HCT116 (cell line): Measurements from ENCODE around the gene ARHGAP12.

Experiments
- EZH2 ChIP-seq: fragments of 200-600 bp; sonication (generic); IDR thresholded peaks from 2 replicates; pipeline ENCODE4 v1.6.1; 2017; ENCODE audit warnings: antibody characterized with exemption, mixed run types
- EZH2phosphoT487 ChIP-seq: fragments of 200-600 bp; IDR thresholded peaks from 2 replicates; pipeline ENCODE4 v1.6.1; 2018; ENCODE audit warnings: antibody characterized with exemption, borderline replicate concordance
- JUND ChIP-seq: IDR thresholded peaks from 2 replicates; pipeline ENCODE4 v1.6.1; 2012
- MAX ChIP-seq: IDR thresholded peaks from 2 replicates; pipeline ENCODE4 v1.6.1; 2012
- POLR2A ChIP-seq: IDR thresholded peaks from 2 replicates; pipeline ENCODE4 v1.7.0; 2011; ENCODE audit warnings: borderline replicate concordance; ENCODE audit not compliant: insufficient read depth, insufficient read length; ENCODE audit errors: extremely low read depth
- POLR2AphosphoS5 ChIP-seq: IDR thresholded peaks from 2 replicates; pipeline ENCODE4 v1.6.1; 2011; ENCODE audit warnings: mild to moderate bottlenecking, low read depth, low read length, moderate library complexity
- TCF7L2 ChIP-seq: IDR thresholded peaks from 2 replicates; pipeline ENCODE4 v1.7.0; 2011; ENCODE audit warnings: borderline replicate concordance, inconsistent platforms; ENCODE audit not compliant: insufficient read depth, insufficient read length; ENCODE audit errors: extremely low read depth
- TF ChIP-seq, protein P1 (sequence below), 3 experiments: fragments of 200-600 bp in 1 of 3; sonication (generic) in 1 of 3; IDR thresholded peaks in 2 of 3; conservative IDR thresholded peaks in 1 of 3; 2 replicates each; pipeline ENCODE4 v1.5.1; 2012 to 2017; ENCODE audit warnings: low read depth in 2 of 3, low read length in 2 of 3, antibody characterized with exemption in 1 of 3, borderline replicate concordance in 1 of 3, control low read depth in 1 of 3, mild to moderate bottlenecking in 1 of 3, mixed read lengths in 1 of 3, mixed run types in 1 of 3, moderate library complexity in 1 of 3; ENCODE audit not compliant: insufficient read depth in 1 of 3
- TF ChIP-seq, protein P2 (sequence below): IDR thresholded peaks from 2 replicates; pipeline ENCODE4 v1.6.1; 2011; ENCODE audit warnings: mild to moderate bottlenecking, low read length, moderate library complexity; ENCODE audit not compliant: insufficient replicate concordance; ENCODE audit errors: extremely low read depth

DNA sequence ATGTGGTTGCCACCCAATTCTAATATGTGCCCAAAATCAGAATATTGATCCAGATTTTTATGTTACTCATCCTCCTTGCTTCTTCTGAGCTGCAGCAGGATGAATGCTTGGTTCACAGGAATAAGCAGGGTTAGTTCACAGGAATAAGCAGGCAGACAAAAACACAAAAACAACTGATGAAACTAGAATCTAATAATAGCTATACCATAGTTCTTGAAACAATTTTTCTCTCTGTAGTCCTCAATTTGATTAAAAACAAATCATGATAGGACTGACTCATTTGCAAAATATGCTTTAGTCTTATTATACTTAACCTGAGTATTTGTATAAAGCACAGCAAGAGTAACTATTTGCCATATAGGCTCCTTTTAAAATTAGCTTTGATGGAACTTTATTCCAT, 24.4 kb upstream of the ARHGAP12 start:
- no peak for TF ChIP-seq JUND
- TF ChIP-seq, protein P1, sequence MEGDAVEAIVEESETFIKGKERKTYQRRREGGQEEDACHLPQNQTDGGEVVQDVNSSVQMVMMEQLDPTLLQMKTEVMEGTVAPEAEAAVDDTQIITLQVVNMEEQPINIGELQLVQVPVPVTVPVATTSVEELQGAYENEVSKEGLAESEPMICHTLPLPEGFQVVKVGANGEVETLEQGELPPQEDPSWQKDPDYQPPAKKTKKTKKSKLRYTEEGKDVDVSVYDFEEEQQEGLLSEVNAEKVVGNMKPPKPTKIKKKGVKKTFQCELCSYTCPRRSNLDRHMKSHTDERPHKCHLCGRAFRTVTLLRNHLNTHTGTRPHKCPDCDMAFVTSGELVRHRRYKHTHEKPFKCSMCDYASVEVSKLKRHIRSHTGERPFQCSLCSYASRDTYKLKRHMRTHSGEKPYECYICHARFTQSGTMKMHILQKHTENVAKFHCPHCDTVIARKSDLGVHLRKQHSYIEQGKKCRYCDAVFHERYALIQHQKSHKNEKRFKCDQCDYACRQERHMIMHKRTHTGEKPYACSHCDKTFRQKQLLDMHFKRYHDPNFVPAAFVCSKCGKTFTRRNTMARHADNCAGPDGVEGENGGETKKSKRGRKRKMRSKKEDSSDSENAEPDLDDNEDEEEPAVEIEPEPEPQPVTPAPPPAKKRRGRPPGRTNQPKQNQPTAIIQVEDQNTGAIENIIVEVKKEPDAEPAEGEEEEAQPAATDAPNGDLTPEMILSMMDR (IDR thresholded peaks at IDR 0.05 in 2 of 3, conservative IDR thresholded peaks at IDR 0.05 in 1 of 3; ENCODE audit: borderline replicate concordance in 1 of 3, insufficient read depth in 1 of 3, low read depth in 2 of 3, low read length in 2 of 3): no peak
- no peak for TF ChIP-seq TCF7L2
- TF ChIP-seq POLR2A: no peak
- no peak for TF ChIP-seq EZH2phosphoT487
- TF ChIP-seq, protein P2, sequence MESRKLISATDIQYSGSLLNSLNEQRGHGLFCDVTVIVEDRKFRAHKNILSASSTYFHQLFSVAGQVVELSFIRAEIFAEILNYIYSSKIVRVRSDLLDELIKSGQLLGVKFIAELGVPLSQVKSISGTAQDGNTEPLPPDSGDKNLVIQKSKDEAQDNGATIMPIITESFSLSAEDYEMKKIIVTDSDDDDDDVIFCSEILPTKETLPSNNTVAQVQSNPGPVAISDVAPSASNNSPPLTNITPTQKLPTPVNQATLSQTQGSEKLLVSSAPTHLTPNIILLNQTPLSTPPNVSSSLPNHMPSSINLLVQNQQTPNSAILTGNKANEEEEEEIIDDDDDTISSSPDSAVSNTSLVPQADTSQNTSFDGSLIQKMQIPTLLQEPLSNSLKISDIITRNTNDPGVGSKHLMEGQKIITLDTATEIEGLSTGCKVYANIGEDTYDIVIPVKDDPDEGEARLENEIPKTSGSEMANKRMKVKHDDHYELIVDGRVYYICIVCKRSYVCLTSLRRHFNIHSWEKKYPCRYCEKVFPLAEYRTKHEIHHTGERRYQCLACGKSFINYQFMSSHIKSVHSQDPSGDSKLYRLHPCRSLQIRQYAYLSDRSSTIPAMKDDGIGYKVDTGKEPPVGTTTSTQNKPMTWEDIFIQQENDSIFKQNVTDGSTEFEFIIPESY: no peak
- TF ChIP-seq EZH2: no peak
- TF ChIP-seq MAX: no peak
- TF ChIP-seq POLR2AphosphoS5: no peak
